NCI-H146 treated with DMSO at 0.1 percent for 48 hours (cell line): ENCODE measurements around the gene TMEM242.

Source experiments
- DNase-seq: peaks from one replicate; lab custom pipeline; 2025; ENCODE audit not compliant: unreplicated experiment; lab: John Stamatoyannopoulos, UW

TMEM242 gene

GRCh38 chr6:157271911-157272310 lies 51.4 kb downstream of the TMEM242 start:
- DNase-seq = no peak

GRCh38 chr6:157271441-157271840 lies 51.9 kb downstream of the TMEM242 start:
- DNase-seq = no peak

- no peak for DNase-seq
Measured at GRCh38 chr6:157270916-157271315, 52.4 kb downstream of the TMEM242 start.

- DNase-seq = no peak
Measured at GRCh38 chr6:157270308-157270707, 53.0 kb downstream of the TMEM242 start.

- DNase-seq = no peak
Measured at GRCh38 chr6:157269261-157269794, 54.0 kb downstream of the TMEM242 start.

- no peak for DNase-seq
Measured at GRCh38 chr6:157268835-157269234, 54.5 kb downstream of the TMEM242 start.

- no peak for DNase-seq
Measured at GRCh38 chr6:157268396-157268795, 54.9 kb downstream of the TMEM242 start.

- DNase-seq = no peak
Measured at GRCh38 chr6:157267654-157268053, 55.7 kb downstream of the TMEM242 start.

- no peak for DNase-seq
Measured at GRCh38 chr6:157267109-157267611, 56.2 kb downstream of the TMEM242 start.

- DNase-seq = no peak
Measured at GRCh38 chr6:157266274-157267101, 56.8 kb downstream of the TMEM242 start.

- DNase-seq = no peak
Measured at GRCh38 chr6:157265635-157266034, 57.7 kb downstream of the TMEM242 start.

GRCh38 chr6:157265186-157265585 lies 58.1 kb downstream of the TMEM242 start:
- no peak for DNase-seq

GRCh38 chr6:157264701-157265100 lies 58.6 kb downstream of the TMEM242 start:
- no peak for DNase-seq

GRCh38 chr6:157263881-157264397 lies 59.4 kb downstream of the TMEM242 start:
- DNase-seq = no peak

- DNase-seq = no peak
Measured at GRCh38 chr6:157263146-157263545, 60.2 kb downstream of the TMEM242 start.

- no peak for DNase-seq
Measured at GRCh38 chr6:157261606-157262005, 61.7 kb downstream of the TMEM242 start.

- no peak for DNase-seq
Measured at GRCh38 chr6:157260735-157261410, 62.4 kb downstream of the TMEM242 start.

- no peak for DNase-seq
Measured at GRCh38 chr6:157259443-157259842, 63.9 kb downstream of the TMEM242 start.

GRCh38 chr6:157258878-157259277 lies 64.4 kb downstream of the TMEM242 start:
- DNase-seq = no peak

GRCh38 chr6:157255079-157255478 lies 68.2 kb downstream of the TMEM242 start:
- no peak for DNase-seq

GRCh38 chr6:157254538-157254937 lies 68.8 kb downstream of the TMEM242 start:
- DNase-seq = no peak

- no peak for DNase-seq
Measured at GRCh38 chr6:157253699-157254098, 69.6 kb downstream of the TMEM242 start.
